Endothelial cell (in vitro differentiated cells): ENCODE measurements around the gene EDN2. TPM values are rescaled to one million over a fixed set of nuclear protein-coding genes. Genes with fewer than 3 reads are reported as not detected.

Experiments used
- DNase-seq: peaks from one replicate; pipeline ENCODE4 v3.0.0; 2021; ENCODE audit warnings: low spot score
- H3K27ac Mint-ChIP-seq: one replicate; pipeline ENCODE4 v1.8.0; 2021; ENCODE audit warnings: mixed read lengths, inconsistent platforms; ENCODE audit not compliant: unreplicated experiment
- H3K27me3 Mint-ChIP-seq: one replicate; pipeline ENCODE4 v1.8.0; 2021; ENCODE audit warnings: mild to moderate bottlenecking, moderate library complexity, mixed read lengths, inconsistent platforms; ENCODE audit not compliant: unreplicated experiment
- H3K36me3 Mint-ChIP-seq: one replicate; pipeline ENCODE4 v1.8.0; 2021; ENCODE audit warnings: mild to moderate bottlenecking, low read depth, mixed read lengths, inconsistent platforms; ENCODE audit not compliant: unreplicated experiment
- H3K4me1 Mint-ChIP-seq: one replicate; pipeline ENCODE4 v1.8.0; 2021; ENCODE audit warnings: mild to moderate bottlenecking, mixed read lengths, inconsistent platforms; ENCODE audit not compliant: unreplicated experiment
- H3K4me3 Mint-ChIP-seq: one replicate; pipeline ENCODE4 v1.8.0; 2021; ENCODE audit warnings: mild to moderate bottlenecking, mixed read lengths, inconsistent platforms; ENCODE audit not compliant: unreplicated experiment
- H3K9me3 Mint-ChIP-seq: one replicate; pipeline ENCODE4 v1.8.0; 2021; ENCODE audit warnings: mixed read lengths, inconsistent platforms; ENCODE audit not compliant: unreplicated experiment
- CTCF ChIP-seq: fragments of 200-600 bp; sonication (generic); IDR thresholded peaks from one replicate; pipeline ENCODE4 v1.5.0; 2021; ENCODE audit warnings: antibody characterized with exemption; ENCODE audit not compliant: unreplicated experiment
- total RNA-seq: library from RNA; stranded (reverse); fragmentation: NEBNext Ultra II Directional; extraction: Animal tissue kit (Norgen Biotek cat#: 25700); gene quantifications from one replicate; pipeline ENCODE4 v1.2.1, GENCODE V29; 2021; ENCODE audit not compliant: unreplicated experiment

The EDN2 gene
- total RNA-seq, 1 donor from 2014 or later = 0.21 TPM

- Mint-ChIP-seq H3K36me3 (no peaks in the 10 kb centered on the region), H3K9me3 (no peaks in the 10 kb centered on the region), H3K4me1 (peaks cover 5% of the 10 kb centered on the region), H3K27ac (no peak overlapping the region), H3K27me3 (peaks cover 9% of the 10 kb centered on the region), H3K4me3 (no peak overlapping the region)
- TF ChIP-seq CTCF = no peak
- no peak for DNase-seq
Measured at GRCh38 chr1:41433501-41433900, 51.0 kb downstream of the EDN2 start.

GRCh38 chr1:41432481-41433280 is 51.8 kb downstream of the EDN2 start:
- Mint-ChIP-seq H3K27me3 (peaks cover 10% of the 10 kb centered on the region), H3K27ac (no peak overlapping the region), H3K36me3 (no peaks in the 10 kb centered on the region), H3K9me3 (no peaks in the 10 kb centered on the region), H3K4me1 (peaks cover 8% of the 10 kb centered on the region), H3K4me3 (no peak overlapping the region)
- TF ChIP-seq CTCF = peak; percentile 94
- DNase-seq = peak; percentile 93

GRCh38 chr1:41431490-41432350 is 52.8 kb downstream of the EDN2 start:
- Mint-ChIP-seq H3K27me3 (peaks cover 10% of the 10 kb centered on the region), H3K27ac (no peak overlapping the region), H3K36me3 (no peaks in the 10 kb centered on the region), H3K4me3 (no peak overlapping the region), H3K9me3 (no peaks in the 10 kb centered on the region), H3K4me1 (peaks cover 8% of the 10 kb centered on the region)
- no peak for TF ChIP-seq CTCF
- no peak for DNase-seq

- Mint-ChIP-seq H3K4me3 (no peak overlapping the region), H3K36me3 (no peaks in the 10 kb centered on the region), H3K9me3 (no peaks in the 10 kb centered on the region), H3K4me1 (peaks cover 8% of the 10 kb centered on the region), H3K27me3 (peaks cover 10% of the 10 kb centered on the region), H3K27ac (no peak overlapping the region)
- no peak for TF ChIP-seq CTCF
- DNase-seq = no peak
Measured at GRCh38 chr1:41430582-41430981, 53.9 kb downstream of the EDN2 start.
